HG03520 (cell line): Measurements from ENCODE around the gene RIC3.
A peak's percentile ranks its signal among the peaks of the same experiment; 100 is the strongest.

ENCODE experiments used
- ATAC-seq: cut with Tn5 transposase; IDR thresholded peaks from one replicate; pipeline ENCODE4 v1.9.1; 2021; ENCODE audit warnings: mild to moderate bottlenecking, moderate library complexity; ENCODE audit not compliant: unreplicated experiment

The RIC3 gene

GRCh38 chr11:8168485-8169257 is at the start of gene RIC3:
Gene RIC3 (minus strand): TSS chr11:8169025. CDS start chr11:8168989, 36 bp downstream.
- ATAC-seq: peak; percentile 69

GRCh38 chr11:8218409-8218808 is 49.6 kb upstream of the RIC3 start:
- no peak for ATAC-seq

DNA sequence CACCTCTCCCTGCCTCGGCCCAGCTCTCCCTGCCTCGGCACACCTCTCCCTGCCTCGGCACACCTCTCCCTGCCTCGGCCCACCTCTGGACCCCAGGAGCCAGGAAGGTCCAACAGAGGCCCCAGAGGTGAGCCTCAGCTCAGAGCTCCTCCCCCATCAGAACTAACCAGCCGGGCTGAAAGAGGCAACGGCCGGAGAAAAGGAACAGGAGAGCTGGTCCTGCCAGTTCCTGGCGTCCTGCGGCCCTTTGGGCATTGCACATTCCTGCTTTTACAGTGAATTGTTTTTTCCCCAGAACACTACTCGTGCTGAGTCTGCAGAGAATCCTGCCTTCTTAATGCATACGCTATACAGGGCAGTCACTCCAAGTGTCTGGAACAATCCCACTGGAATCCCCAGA is 49.1 kb upstream of the RIC3 start:
- no peak for ATAC-seq

GRCh38 chr11:8217136-8217535 is 48.3 kb upstream of the RIC3 start:
- ATAC-seq: no peak

DNA sequence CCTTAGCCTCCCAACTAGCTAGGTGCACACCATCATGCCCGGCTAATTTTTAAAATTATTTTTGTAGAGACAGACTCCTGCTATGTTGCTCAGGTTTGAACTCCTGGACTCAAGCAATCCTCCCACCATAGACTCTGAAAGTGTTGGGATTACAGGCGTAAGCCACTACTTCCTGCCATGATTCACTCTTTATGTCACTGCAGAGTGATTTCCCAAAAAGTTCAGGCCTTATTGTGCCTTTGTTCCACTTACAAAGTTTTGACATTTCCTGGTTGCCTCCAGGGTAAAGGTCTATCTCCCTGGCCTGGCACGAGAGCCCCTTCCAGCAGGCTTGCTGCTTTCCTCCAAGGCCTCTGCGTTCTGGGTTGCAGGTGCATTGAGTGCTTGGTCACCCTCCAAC is 44.6 kb upstream of the RIC3 start:
- no peak for ATAC-seq

- no peak for ATAC-seq
Observed at GRCh38 chr11:8209208-8209807, 40.5 kb upstream of the RIC3 start.

- no peak for ATAC-seq
Observed at GRCh38 chr11:8207080-8208000, 38.5 kb upstream of the RIC3 start.

- ATAC-seq: no peak
Observed at GRCh38 chr11:8206251-8207079, 37.6 kb upstream of the RIC3 start.

GRCh38 chr11:8205566-8205965 is 36.7 kb upstream of the RIC3 start:
- no peak for ATAC-seq

DNA sequence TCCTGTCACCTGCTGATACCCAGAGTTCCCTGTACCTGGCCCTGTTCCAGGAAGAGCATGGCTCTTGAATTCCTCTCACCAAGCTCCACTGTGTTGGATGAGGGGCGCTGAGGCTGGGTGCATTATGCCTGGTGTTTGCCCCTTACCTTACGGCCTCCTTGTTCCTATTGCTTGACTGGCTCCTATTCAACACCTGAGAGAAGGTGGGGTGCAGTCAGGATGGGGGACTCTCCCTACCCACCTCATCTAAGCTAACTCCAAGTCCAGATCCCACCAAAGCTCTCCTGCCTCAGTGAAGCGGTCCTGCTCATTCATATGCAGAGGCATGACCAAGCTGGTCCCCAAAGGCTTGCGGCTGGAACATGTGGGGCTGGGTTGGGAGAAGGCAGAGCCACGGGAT is 35.8 kb upstream of the RIC3 start:
- ATAC-seq: no peak

DNA sequence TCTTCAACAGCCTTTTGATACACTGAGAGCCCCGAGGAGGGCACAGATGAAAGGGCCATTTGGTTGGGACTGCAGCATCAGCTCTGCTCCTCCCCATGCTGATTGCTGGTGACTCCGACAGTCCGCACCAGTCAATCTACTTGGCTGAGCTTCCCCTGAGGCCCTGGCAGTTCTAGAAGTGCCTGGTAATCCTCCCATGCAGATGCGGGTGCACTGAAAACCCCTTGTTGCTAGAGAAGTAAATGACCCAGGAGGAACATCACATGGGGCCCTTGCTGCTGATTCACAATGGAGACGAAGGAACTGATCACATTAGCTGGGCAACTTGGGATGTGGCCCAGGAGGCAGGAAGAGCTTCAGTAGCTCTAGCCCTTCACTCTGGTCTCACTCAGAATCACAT is 35.2 kb upstream of the RIC3 start:
- ATAC-seq: no peak

- no peak for ATAC-seq
Observed at GRCh38 chr11:8203414-8203715, 34.5 kb upstream of the RIC3 start.

DNA sequence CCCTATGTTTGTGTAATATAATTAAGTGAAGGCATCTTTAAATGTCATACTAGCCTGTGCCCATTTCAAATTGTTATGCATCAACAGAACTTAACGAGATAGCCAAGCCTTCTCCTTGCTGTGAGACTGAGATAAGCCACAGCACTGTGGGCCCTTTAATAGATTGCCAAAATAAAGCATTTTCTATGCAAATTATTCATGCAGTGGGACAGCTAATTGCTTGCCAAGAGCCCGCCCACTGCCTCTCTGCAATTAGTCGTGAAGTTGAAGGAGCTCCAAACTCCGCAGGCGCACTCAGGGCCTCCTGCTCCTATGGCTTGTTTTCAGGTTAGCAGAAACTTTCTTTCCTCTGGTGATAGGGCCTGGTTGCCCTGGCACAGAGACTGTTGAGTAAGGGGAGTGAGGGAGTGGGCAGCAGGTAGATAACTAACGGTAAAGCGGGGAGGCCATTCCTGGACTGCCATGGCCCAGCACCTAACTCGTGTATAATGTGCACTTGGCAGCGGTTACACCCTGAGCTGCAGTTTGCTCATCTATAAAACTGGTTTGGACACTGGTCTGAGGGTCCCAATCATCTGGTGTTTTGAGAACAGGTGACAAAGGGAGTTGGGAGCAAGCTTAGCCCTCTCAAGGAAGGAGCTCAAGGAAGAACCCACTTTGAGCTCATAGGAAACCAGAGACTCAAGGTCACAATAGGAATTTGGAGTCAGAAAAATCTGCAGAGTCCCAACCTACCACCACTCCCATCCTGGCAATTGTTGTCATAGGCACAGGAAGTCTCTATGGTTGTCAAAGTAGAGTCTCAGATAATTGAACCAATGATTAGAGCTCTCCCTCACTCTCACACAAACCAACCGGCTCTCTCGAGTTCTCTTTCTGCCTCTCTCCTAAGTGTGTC is 33.9 kb upstream of the RIC3 start:
- ATAC-seq: no peak

- peak; percentile 51 for ATAC-seq
Observed at GRCh38 chr11:8201644-8202365, 33.0 kb upstream of the RIC3 start.

DNA sequence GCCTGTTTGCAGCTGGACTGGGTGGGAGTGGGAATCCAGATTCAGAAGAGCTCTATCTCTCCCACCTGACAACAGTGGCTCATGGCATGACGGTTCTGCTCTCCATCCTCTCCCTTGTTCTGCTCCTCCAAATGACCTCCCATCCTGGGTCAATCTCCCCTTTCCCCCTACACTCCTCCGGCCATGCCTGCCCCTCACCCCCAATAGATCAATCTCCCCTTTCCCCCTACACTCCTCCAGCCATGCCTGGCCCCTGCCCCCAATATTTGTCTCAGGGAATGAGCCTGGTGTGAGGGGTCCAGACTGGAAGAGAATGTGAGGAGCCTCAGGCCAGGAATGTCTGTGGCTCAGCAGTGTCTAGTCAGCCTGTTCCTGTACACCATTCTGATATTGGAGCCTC is 30.9 kb upstream of the RIC3 start:
- ATAC-seq: no peak

DNA sequence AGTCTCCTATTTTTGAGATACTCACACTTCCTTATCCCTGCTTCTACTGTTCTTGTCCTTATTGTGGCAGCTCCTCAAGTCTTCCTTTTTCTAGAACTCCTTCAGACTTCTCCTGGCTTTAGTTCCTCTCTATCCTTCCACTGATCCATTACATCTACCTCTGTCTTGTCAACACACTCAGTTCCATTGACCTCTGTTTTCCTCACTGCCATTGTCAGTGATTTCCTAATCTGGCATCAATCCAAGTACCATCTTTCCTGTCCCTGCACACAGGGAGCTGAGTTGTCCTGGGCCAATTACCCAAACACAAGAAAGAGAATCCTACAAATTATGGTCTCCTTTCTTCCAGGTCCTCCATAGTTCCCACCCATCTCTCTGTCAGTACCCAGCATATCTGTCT is 27.9 kb upstream of the RIC3 start:
- ATAC-seq: no peak

DNA sequence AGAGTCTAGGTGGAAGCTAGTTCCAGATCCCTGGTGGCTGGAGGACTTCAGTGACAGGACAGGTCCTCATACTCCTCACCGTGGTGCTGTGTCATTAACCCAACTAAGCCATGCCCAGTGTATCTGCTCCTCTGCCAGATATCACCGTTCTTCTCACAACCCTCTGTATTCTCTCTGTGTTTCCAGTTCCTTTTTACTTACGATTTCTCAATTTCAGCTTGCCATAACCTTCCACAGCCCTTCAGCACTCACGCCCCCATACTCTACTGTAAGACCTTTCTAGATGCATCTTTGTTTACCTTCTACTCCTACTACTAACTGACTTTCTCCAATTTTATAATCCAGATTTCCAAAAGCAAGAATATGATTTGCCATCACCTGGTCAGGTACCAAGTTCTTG is 26.1 kb upstream of the RIC3 start:
- no peak for ATAC-seq

- no peak for ATAC-seq
Observed at GRCh38 chr11:8192896-8193209, 24.0 kb upstream of the RIC3 start.
